ENCODE data around the gene CHN1. TPM values are rescaled to one million over a fixed set of nuclear protein-coding genes. Genes with fewer than 3 reads are reported as not detected.

CHN1 gene
- total RNA-seq, 1 experiment from 2014 or later: 0.37 TPM

- no peak overlapping the region for H2AFZ ChIP-seq (ENCODE audit: low read length)
Observed at GRCh38 chr2:174749793-174750192, 255.4 kb downstream of the CHN1 start.

GRCh38 chr2:174748948-174749347, 256.2 kb downstream of the CHN1 start:
- H2AFZ ChIP-seq (ENCODE audit: low read length): no peak overlapping the region
- peak; percentile 82 for DNase-seq
- H3K9me2 ChIP-seq (replicated peaks; ENCODE audit: insufficient read depth, low read length): no peaks in the 10 kb centered on the region
- H3K27ac ChIP-seq (ENCODE audit: low read length): no peak overlapping the region
- no peak overlapping the region for H3K9ac ChIP-seq (ENCODE audit: low read length)
- H3K36me3 ChIP-seq (ENCODE audit: insufficient read depth, low read length): no peaks in the 10 kb centered on the region
- H3K4me2 ChIP-seq (ENCODE audit: low read depth, low read length, poor library complexity, severe bottlenecking): no peak overlapping the region
- no peaks in the 10 kb centered on the region for H3K9me3 ChIP-seq (ENCODE audit: low read length)
- no peaks in the 10 kb centered on the region for H3K27me3 ChIP-seq (ENCODE audit: low read length)
- H3K4me3 ChIP-seq (ENCODE audit: low read length): no peak overlapping the region
- H3K79me2 ChIP-seq (ENCODE audit: low read length): no peaks in the 10 kb centered on the region
- no peaks in the 10 kb centered on the region for H4K20me1 ChIP-seq (ENCODE audit: insufficient read depth, low read depth, low read length)
- H3K4me1 ChIP-seq (ENCODE audit: low read length): peaks cover 4% of the 10 kb centered on the region

More at GRCh38 chr2:174749793-174750192, 255.4 kb downstream of the CHN1 start:
- Histone ChIP-seq H3K4me1 (ENCODE audit: low read length) (peaks cover 4% of the 10 kb centered on the region), H3K4me2 (ENCODE audit: low read depth, low read length, poor library complexity, severe bottlenecking) (no peak overlapping the region), H3K9me2 (replicated peaks; ENCODE audit: insufficient read depth, low read length) (no peaks in the 10 kb centered on the region), H3K9me3 (ENCODE audit: low read length) (no peaks in the 10 kb centered on the region), H3K27ac (ENCODE audit: low read length) (no peak overlapping the region), H3K79me2 (ENCODE audit: low read length) (no peaks in the 10 kb centered on the region), H3K4me3 (ENCODE audit: low read length) (no peak overlapping the region), H3K27me3 (ENCODE audit: low read length) (no peaks in the 10 kb centered on the region), H4K20me1 (ENCODE audit: insufficient read depth, low read depth, low read length) (no peaks in the 10 kb centered on the region), H3K36me3 (ENCODE audit: insufficient read depth, low read length) (no peaks in the 10 kb centered on the region), H3K9ac (ENCODE audit: low read length) (no peak overlapping the region)
- no peak for DNase-seq

Small RNAs within 50 kb of the gene (small RNA-seq; reads per million reads assigned to genes)
- gene RNU6-1290P (0.20 reads per million), gene RNU6-763P (not detected)

Other genes starting within 250 kb of the CHN1 start
- gene CHRNA1, start 240.9 kb downstream of the CHN1 start, total RNA-seq (2014; rRNA removed; shearing (Covaris generic); ENCODE audit: low replicate concordance): not detected in 2 replicates
- 27.5 and 83.4 TPM in 2 replicates for gene ATF2, start 162.8 kb upstream of the CHN1 start, total RNA-seq (2014; rRNA removed; shearing (Covaris generic); ENCODE audit: low replicate concordance)
- gene ATP5MC3, start 176.3 kb upstream of the CHN1 start, total RNA-seq (2014; rRNA removed; shearing (Covaris generic); ENCODE audit: low replicate concordance): 211 and 403 TPM in 2 replicates

Data from Karpas-422 (cell line).